Upper lobe of right lung (tissue), 1 donor: ENCODE data around the gene VPS39. TPM values are rescaled to one million over a fixed set of nuclear protein-coding genes. Genes with fewer than 3 reads are reported as not detected.

ENCODE experiments used
- ATAC-seq: fragments of 200-7000 bp; cut with Tn5 transposase; one replicate; pipeline ENCODE4 v1.9.1; 2020; ENCODE audit warnings: mild to moderate bottlenecking, moderate library complexity
- DNase-seq: peaks from one replicate; pipeline ENCODE4 v3.0.0-alpha.2; 2020
- H3K27ac ChIP-seq: fragments of 200-600 bp; one replicate; pipeline ENCODE4 v1.8.0; 2022
- H3K27me3 ChIP-seq: fragments of 200-600 bp; one replicate; pipeline ENCODE4 v1.8.0; 2022; ENCODE audit warnings: mild to moderate bottlenecking
- H3K36me3 ChIP-seq: fragments of 200-600 bp; one replicate; pipeline ENCODE4 v1.8.0; 2022
- H3K4me1 ChIP-seq: fragments of 200-600 bp; one replicate; pipeline ENCODE4 v1.8.0; 2022
- H3K4me3 ChIP-seq: fragments of 200-600 bp; one replicate; pipeline ENCODE4 v1.8.0; 2022; ENCODE audit warnings: mild to moderate bottlenecking
- H3K9me3 ChIP-seq: fragments of 200-600 bp; one replicate; pipeline ENCODE4 v1.8.0; 2022
- CTCF ChIP-seq: fragments of 200-600 bp; IDR thresholded peaks from one replicate; pipeline ENCODE4 v1.8.0; 2022; ENCODE audit warnings: antibody characterized with exemption
- intact Hi-C: fragments of 100-400 bp; cut with DNase I; formaldehyde crosslinking; loops from one replicate; pipeline ENCODE4 v1.11.0; 2022
- total RNA-seq: library from RNA; stranded (reverse); fragmentation: NEBNext Ultra II Directional; extraction: Animal tissue kit (Norgen Biotek cat#: 25700); gene quantifications from one replicate; pipeline ENCODE4 v1.2.1, GENCODE V29; 2021
- donor health status: DM: no; HTN: yes; CAD: no; lungs with severe emphysema.

VPS39 gene
- total RNA-seq, 1 donor from 2014 or later, result 83.3 TPM

DNA sequence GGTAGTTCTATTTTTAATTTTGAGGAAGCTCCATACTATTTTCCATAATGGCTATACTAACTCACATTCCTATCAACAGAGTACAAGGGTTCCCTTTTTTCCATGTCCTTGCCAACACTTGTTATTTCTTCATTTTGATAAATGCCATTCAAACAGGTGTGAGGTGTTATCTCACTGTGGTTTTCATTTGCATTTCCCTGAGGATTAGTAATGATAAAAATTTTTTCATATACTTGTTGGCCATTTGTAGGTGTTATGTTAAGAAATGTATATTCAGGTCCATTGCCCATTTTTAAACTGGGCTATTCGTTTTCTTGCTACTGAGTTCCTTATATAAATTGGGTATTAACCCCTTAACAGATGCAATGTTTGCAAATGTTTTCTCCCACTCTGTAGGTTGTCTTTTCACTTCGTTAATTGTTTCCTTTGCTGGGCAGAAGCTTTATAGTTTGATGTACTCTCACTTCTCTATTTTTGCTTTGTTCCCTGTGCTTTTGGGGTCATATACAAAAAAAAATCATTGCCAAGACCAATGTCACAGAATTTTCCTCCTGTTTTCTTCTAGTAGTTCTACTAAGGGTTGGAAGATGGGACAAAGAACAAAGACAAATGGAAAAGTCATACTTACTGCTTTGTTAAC lies 11.0 kb upstream of the VPS39 start:
- no peak for DNase-seq
- peaks cover 88% of the 10 kb centered on the region for H3K36me3 ChIP-seq
- H3K9me3 ChIP-seq, result no peaks in the 10 kb centered on the region
- no peak overlapping the region for H3K4me3 ChIP-seq
- no peak overlapping the region for H3K27ac ChIP-seq
- no peaks in the 10 kb centered on the region for H3K4me1 ChIP-seq
- no peak for ATAC-seq
- no peak for TF ChIP-seq CTCF
- no peaks in the 10 kb centered on the region for H3K27me3 ChIP-seq
- intact Hi-C loops, result no loop called here

- Histone ChIP-seq H3K4me3 (no peak overlapping the region), H3K36me3 (peaks cover 88% of the 10 kb centered on the region), H3K27ac (no peak overlapping the region), H3K27me3 (no peaks in the 10 kb centered on the region), H3K4me1 (no peaks in the 10 kb centered on the region), H3K9me3 (no peaks in the 10 kb centered on the region)
- TF ChIP-seq CTCF, result no peak
- intact Hi-C loops, result no loop called here
- ATAC-seq (no peak), DNase-seq (no peak)
Measured at GRCh38 chr15:42217568-42217967, 9.5 kb upstream of the VPS39 start.

- ATAC-seq, result no peak
- intact Hi-C loops, result no loop called here
Measured at GRCh38 chr15:42215913-42216829, 8.1 kb upstream of the VPS39 start.

DNA sequence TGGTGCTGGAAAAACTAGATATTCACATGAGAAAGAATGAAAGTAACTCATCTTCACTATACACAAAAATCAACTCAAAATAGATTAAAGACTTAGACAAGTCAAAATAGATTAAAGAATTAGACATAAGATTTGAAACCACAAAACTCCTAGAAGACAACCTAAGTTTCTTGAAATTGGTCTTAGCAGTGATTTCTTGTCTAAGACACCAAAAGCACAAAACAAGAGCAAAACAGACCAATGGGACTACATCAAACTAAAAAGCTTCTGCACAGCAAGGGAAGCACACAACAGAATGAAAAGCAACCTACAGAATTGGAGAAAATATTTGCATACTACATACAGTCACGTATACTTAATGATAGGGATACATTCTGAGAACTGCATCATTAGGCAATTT lies 6.5 kb upstream of the VPS39 start:
- Histone ChIP-seq H3K9me3 (no peaks in the 10 kb centered on the region), H3K36me3 (peaks cover 99% of the 10 kb centered on the region), H3K27ac (no peak overlapping the region), H3K4me1 (no peaks in the 10 kb centered on the region), H3K4me3 (no peak overlapping the region), H3K27me3 (no peaks in the 10 kb centered on the region)
- no peak for ATAC-seq
- intact Hi-C loops, result no loop called here
- no peak for TF ChIP-seq CTCF
- no peak for DNase-seq

More at GRCh38 chr15:42215913-42216829, 8.1 kb upstream of the VPS39 start:
- H3K4me1 ChIP-seq, result no peaks in the 10 kb centered on the region
- H3K9me3 ChIP-seq, result no peaks in the 10 kb centered on the region
- no peak for TF ChIP-seq CTCF
- no peak for DNase-seq
- H3K27ac ChIP-seq, result no peak overlapping the region
- H3K36me3 ChIP-seq, result peaks cover 94% of the 10 kb centered on the region
- H3K27me3 ChIP-seq, result no peaks in the 10 kb centered on the region
- H3K4me3 ChIP-seq, result no peak overlapping the region

GRCh38 chr15:42213511-42213910 lies 5.4 kb upstream of the VPS39 start:
- no peaks in the 10 kb centered on the region for H3K9me3 ChIP-seq
- intact Hi-C loops, result no loop called here
- TF ChIP-seq CTCF, result no peak
- no peak overlapping the region for H3K4me3 ChIP-seq
- H3K4me1 ChIP-seq, result peaks cover 2% of the 10 kb centered on the region
- ATAC-seq (no peak), DNase-seq (no peak)
- peaks cover 88% of the 10 kb centered on the region for H3K36me3 ChIP-seq
- H3K27me3 ChIP-seq, result no peaks in the 10 kb centered on the region
- H3K27ac ChIP-seq, result no peak overlapping the region
